Measurements from ENCODE around the gene POLR3C. TPM values are rescaled to one million over a fixed set of nuclear protein-coding genes. Genes with fewer than 3 reads are reported as not detected.

The POLR3C gene
- total and polyA plus RNA-seq, 2 of the 13 experiments (the other 11 are each of a cell fraction or from before 2014, with no cell fraction given): 15.5 to 24.3 TPM

DNA sequence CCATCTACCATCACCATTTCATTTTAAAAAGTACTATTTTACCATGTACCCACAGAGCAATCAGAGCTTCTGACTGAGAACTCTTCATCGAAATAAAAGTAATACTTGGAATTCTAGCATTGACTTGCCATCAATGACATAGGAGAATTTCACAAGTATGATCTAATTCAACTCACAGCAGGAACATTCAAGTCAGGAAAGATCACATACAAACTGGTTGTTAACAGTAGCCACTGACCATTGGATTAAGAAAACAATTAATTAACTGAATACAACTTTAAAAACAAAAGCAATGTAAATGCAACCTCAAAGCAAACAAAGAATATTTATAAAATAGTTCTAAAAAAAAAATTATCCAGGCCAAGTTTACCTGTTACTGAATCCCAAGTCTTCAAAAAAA lies 18.9 kb upstream of the POLR3C start:
- no peaks in the 10 kb centered on the region for H4K20me1 ChIP-seq (ENCODE audit: insufficient read depth, low read length)
- no peak for TF ChIP-seq ZNF274 (CRISPR knock-in tag; IDR thresholded peaks at IDR 0.05)
- peaks cover 0 to 2% of the 10 kb centered on the region in 2 experiments; a peak in 2 of 5 replicates for H3K36me3 ChIP-seq (replicated peaks in 1 of 2; ENCODE audit: control insufficient read depth in 1 of 2, insufficient read depth in 2 of 2, low read length in 2 of 2)
- H3K9me3 ChIP-seq (ENCODE audit: low read length): no peaks in the 10 kb centered on the region
- no peak overlapping the region for H2AFZ ChIP-seq (ENCODE audit: low read length)
- H3K79me2 ChIP-seq (ENCODE audit: insufficient read depth, low read length): peaks cover 23% of the 10 kb centered on the region
- no TSS peak for BruUV-seq (replicated peaks)
- H3K9ac ChIP-seq (ENCODE audit: insufficient read depth, low read depth, low read length): no peak overlapping the region
- ATAC-seq (no peak), DNase-seq (ENCODE audit: low spot score) (no peak), FAIRE-seq (no peak)
- no peak overlapping the region for H3K4me3 ChIP-seq (replicated peaks in 1 of 3; ENCODE audit: insufficient read depth in 1 of 3, low read depth in 2 of 3, low read length in 3 of 3)
- H3K4me2 ChIP-seq (ENCODE audit: low read depth, low read length): no peak overlapping the region
- H3K27ac ChIP-seq (ENCODE audit: extremely low read length, insufficient read depth, low read length): no peak overlapping the region
- ChIA-PET POLR2A (no interaction called here), CTCF (ENCODE audit: low intra/inter-chr PET ratio, low total read pairs) (no interaction called here)
- intact Hi-C loops (cut with micrococcal nuclease; ENCODE audit: unreplicated experiment) (no loop called here), in situ Hi-C loops (cut with HindIII; ENCODE audit: extremely low pct_ligation_motif_present, low pct_unique_long_range_greater_than_20kb) (no loop called here)
- no peaks in the 10 kb centered on the region for H3K27me3 ChIP-seq (ENCODE audit: control insufficient read depth in 1 of 2, insufficient read depth in 2 of 2, low read length in 2 of 2)
- WGBS (ENCODE audit: low lambda C conversion rate): 97% methylated on average over 1 of the region's 1 CpG
- H3K4me1 ChIP-seq (ENCODE audit: insufficient read depth, low read length): no peaks in the 10 kb centered on the region

- intact Hi-C loops (cut with micrococcal nuclease; ENCODE audit: unreplicated experiment) (no loop called here), in situ Hi-C loops (cut with HindIII; ENCODE audit: extremely low pct_ligation_motif_present, low pct_unique_long_range_greater_than_20kb) (no loop called here)
- H4K20me1 ChIP-seq (ENCODE audit: insufficient read depth, low read length): no peaks in the 10 kb centered on the region
- H3K9ac ChIP-seq (ENCODE audit: insufficient read depth, low read depth, low read length): no peak overlapping the region
- no peaks in the 10 kb centered on the region for H3K9me3 ChIP-seq (ENCODE audit: low read length)
- no TSS peak for BruUV-seq (replicated peaks)
- CTCF ChIA-PET (ENCODE audit: low intra/inter-chr PET ratio, low total read pairs): no interaction called here
- peaks cover 20% of the 10 kb centered on the region for H3K79me2 ChIP-seq (ENCODE audit: insufficient read depth, low read length)
- no peak overlapping the region for H3K4me3 ChIP-seq (replicated peaks in 1 of 3; ENCODE audit: insufficient read depth in 1 of 3, low read depth in 2 of 3, low read length in 3 of 3)
- no peaks in the 10 kb centered on the region for H3K4me1 ChIP-seq (ENCODE audit: insufficient read depth, low read length)
- 97% methylated on average over 4 of the region's 4 CpGs for WGBS (ENCODE audit: low lambda C conversion rate)
- no peaks in the 10 kb centered on the region for H3K27me3 ChIP-seq (ENCODE audit: control insufficient read depth in 1 of 2, insufficient read depth in 2 of 2, low read length in 2 of 2)
- DNase-seq (ENCODE audit: low spot score) (no peak), ATAC-seq (no peak), FAIRE-seq (no peak)
- POLR2A ChIA-PET: no interaction called here
- H3K4me2 ChIP-seq (ENCODE audit: low read depth, low read length): no peak overlapping the region
- no peak overlapping the region for H3K27ac ChIP-seq (ENCODE audit: extremely low read length, insufficient read depth, low read length)
- no peak overlapping the region for H2AFZ ChIP-seq (ENCODE audit: low read length)
- H3K36me3 ChIP-seq (replicated peaks in 1 of 2; ENCODE audit: control insufficient read depth in 1 of 2, insufficient read depth in 2 of 2, low read length in 2 of 2): peaks cover 0 to 2% of the 10 kb centered on the region in 2 experiments; a peak in 2 of 5 replicates
- TF ChIP-seq, protein P1, sequence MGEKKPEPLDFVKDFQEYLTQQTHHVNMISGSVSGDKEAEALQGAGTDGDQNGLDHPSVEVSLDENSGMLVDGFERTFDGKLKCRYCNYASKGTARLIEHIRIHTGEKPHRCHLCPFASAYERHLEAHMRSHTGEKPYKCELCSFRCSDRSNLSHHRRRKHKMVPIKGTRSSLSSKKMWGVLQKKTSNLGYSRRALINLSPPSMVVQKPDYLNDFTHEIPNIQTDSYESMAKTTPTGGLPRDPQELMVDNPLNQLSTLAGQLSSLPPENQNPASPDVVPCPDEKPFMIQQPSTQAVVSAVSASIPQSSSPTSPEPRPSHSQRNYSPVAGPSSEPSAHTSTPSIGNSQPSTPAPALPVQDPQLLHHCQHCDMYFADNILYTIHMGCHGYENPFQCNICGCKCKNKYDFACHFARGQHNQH (CRISPR knock-in tag; IDR thresholded peaks at IDR 0.05): no peak
- TF ChIP-seq ZNF790 (CRISPR knock-in tag; IDR thresholded peaks at IDR 0.05; ENCODE audit: borderline replicate concordance) (no peak), ZNF18 (CRISPR knock-in tag; IDR thresholded peaks at IDR 0.05; ENCODE audit: insufficient replicate concordance) (no peak), KDM5A (IDR thresholded peaks at IDR 0.05; ENCODE audit: borderline replicate concordance, low read length) (no peak), CBFB (CRISPR knock-in tag; IDR thresholded peaks at IDR 0.05) (no peak), ZNF160 (CRISPR knock-in tag; IDR thresholded peaks at IDR 0.05) (no peak), ZMAT5 (CRISPR knock-in tag; IDR thresholded peaks at IDR 0.05; ENCODE audit: borderline replicate concordance, low read depth) (no peak), ZSCAN29 (CRISPR knock-in tag; conservative IDR thresholded peaks at IDR 0.05) (no peak), SMAD3 (CRISPR knock-in tag; IDR thresholded peaks at IDR 0.05) (no peak), POLR2AphosphoS2 (IDR thresholded peaks at IDR 0.05; ENCODE audit: low read depth, low read length) (no peak), ZNF335 (CRISPR knock-in tag; IDR thresholded peaks at IDR 0.05) (no peak), ZNF512 (CRISPR knock-in tag; IDR thresholded peaks at IDR 0.05) (no peak), ZNF510 (CRISPR knock-in tag; IDR thresholded peaks at IDR 0.05; ENCODE audit: low read depth) (no peak), ZSCAN12 (CRISPR knock-in tag; IDR thresholded peaks at IDR 0.05) (no peak), ZBTB7B (CRISPR knock-in tag; IDR thresholded peaks at IDR 0.05) (no peak)
Measured at GRCh38 chr1:145806408-145806807, 17.6 kb upstream of the POLR3C start.
